Measurements from ENCODE around the gene SLC35A1.

- TF ChIP-seq SMC3 (IDR thresholded peaks at IDR 0.05; ENCODE audit: low read depth, low read length) (no peak), RFX5 (IDR thresholded peaks at IDR 0.05; ENCODE audit: low read depth, low read length) (no peak), RCOR1 (IDR thresholded peaks at IDR 0.05; ENCODE audit: insufficient replicate concordance, low read length) (no peak)
Measured at GRCh38 chr6:87487555-87487954, 14.8 kb downstream of the SLC35A1 start.

Data from IMR-90 (cell line).